ENCODE results near the gene MAP3K6. TPM values are rescaled to one million over a fixed set of nuclear protein-coding genes. Genes with fewer than 3 reads are reported as not detected.

The MAP3K6 gene
- total RNA-seq, 4 donors from 2014 or later, result 85.0 to 140 (median 100) TPM

- TF ChIP-seq CTCF (IDR thresholded peaks at IDR 0.05) (no peak), POLR2A (IDR thresholded peaks at IDR 0.05) (no peak)
- intact Hi-C loops (cut with DNase I; ENCODE audit: low total_unique reads), result loop anchor here (10.0 kb wide), 1 partner anchor 359 kb away; no protein-coding TSS in a partner anchor
- no peak for DNase-seq (ENCODE audit: low spot score in 2 of 2)
- WGBS, 2 donors, result 83 to 88% methylated on average over 10 to 11 of the region's 11 CpGs
- H3K4me3 ChIP-seq (ENCODE audit: low read depth, poor library complexity, severe bottlenecking), result no peak overlapping the region
Observed at GRCh38 chr1:27306071-27306470, 60.7 kb downstream of the MAP3K6 start.

Other genes starting within 250 kb of the MAP3K6 start
- 10 to 100 TPM; 10.9 to 19.4 (median 13.2) TPM for gene SLC9A1, start 211.8 kb downstream of the MAP3K6 start, total RNA-seq
- gene WDTC1, start 132.3 kb downstream of the MAP3K6 start, total RNA-seq, result 10 to 100 TPM; 43.8 to 75.6 (median 65.1) TPM
- 10 to 100 TPM; 24.3 to 35.2 (median 28.7) TPM for gene TMEM222, start 44.8 kb downstream of the MAP3K6 start, total RNA-seq
- 100 to 1,000 TPM; 183 to 231 (median 219) TPM for gene SYTL1, start 24.9 kb downstream of the MAP3K6 start, total RNA-seq
- gene FCN3, start 7.9 kb upstream of the MAP3K6 start, total RNA-seq, result 1 to 10 TPM in 3 of 4 donors, not detected in 1; 1.0 to 6.5 (median 1.7) TPM
- 10 to 100 TPM in 2 of 4 donors, 1 to 10 TPM in 2; 4.3 to 12.0 (median 10.0) TPM for gene CD164L2, start 16.4 kb upstream of the MAP3K6 start, total RNA-seq
- gene GPR3, start 25.7 kb upstream of the MAP3K6 start, total RNA-seq, result 1 to 10 TPM in 2 of 4 donors, under 1 TPM in 2; 0.22 to 1.3 (median 0.68) TPM
- 10 to 100 TPM; 53.8 to 76.6 (median 70.3) TPM for gene WASF2, start 123.2 kb upstream of the MAP3K6 start, total RNA-seq
- 10 to 100 TPM; 37.7 to 63.0 (median 52.5) TPM for gene AHDC1, start 237.2 kb upstream of the MAP3K6 start, total RNA-seq

Data from lower leg skin (tissue), 4 donors.